SK-N-SH (cell line): ENCODE results near the gene HGS. TPM values are rescaled to one million over a fixed set of nuclear protein-coding genes. Genes with fewer than 3 reads are reported as not detected.

ENCODE experiments used
- CTCF ChIA-PET: fragments of 300-600, 350-600 bp; formaldehyde crosslinking; extraction: SDS; loops from one replicate; lab custom pipeline; 2021; lab: Yijun Ruan, JAX
- POLR2A ChIA-PET: fragments of 350-600 bp; sonication (Branson Sonifier 250); formaldehyde crosslinking; extraction: SDS; loops from one replicate; lab custom pipeline; 2020; ENCODE audit warnings: antibody characterized with exemption, inconsistent platforms; lab: Yijun Ruan, JAX
- DNase-seq: peaks from one replicate; pipeline ENCODE4 v3.0.0; 2012
- H2AFZ ChIP-seq: fragments of 200-600 bp; sonication (generic); 2 replicates; pipeline ENCODE4 v1.8.1; 2016; ENCODE audit warnings: antibody characterized with exemption, mild to moderate bottlenecking, low read depth
- H3F3A ChIP-seq: fragments of 200-600 bp; sonication (generic); replicated peaks from 2 replicates; pipeline ENCODE3; 2016; ENCODE audit warnings: antibody characterized with exemption, mild to moderate bottlenecking; ENCODE audit not compliant: insufficient read depth
- H3K27ac ChIP-seq, 2 experiments: fragments of 200-500 bp in 1 of 2; fragments of 200-600 bp in 1 of 2; sonication (Bioruptor generic) in 1 of 2; sonication (generic), shearing (Covaris generic) in 1 of 2; 2 replicates each; pipeline versions ENCODE4 v1.5.1 to v1.6.1; 2014 to 2016; ENCODE audit warnings: low read depth in 2 of 2, inconsistent platforms in 1 of 2, low read length in 1 of 2, mild to moderate bottlenecking in 1 of 2, mixed read lengths in 1 of 2
- H3K27me3 ChIP-seq: fragments of 200-600 bp; sonication (generic), shearing (Covaris generic); 2 replicates; pipeline ENCODE4 v1.6.1; 2016; ENCODE audit warnings: mixed run types; ENCODE audit not compliant: insufficient read depth
- H3K36me3 ChIP-seq, 2 experiments: fragments of 200-500 bp in 1 of 2; fragments of 200-600 bp in 1 of 2; sonication (Bioruptor generic) in 1 of 2; sonication (generic) in 1 of 2; replicated peaks in 1 of 2; 2 replicates each; pipeline versions ENCODE3 to v1.5.1; 2014 to 2016; ENCODE audit warnings: low read length in 1 of 2, mild to moderate bottlenecking in 1 of 2; ENCODE audit not compliant: insufficient read depth in 2 of 2, control insufficient read depth in 1 of 2
- H3K4me1 ChIP-seq, 2 experiments: fragments of 200-500 bp in 1 of 2; fragments of 200-600 bp in 1 of 2; sonication (Bioruptor generic) in 1 of 2; sonication (generic), shearing (Covaris generic) in 1 of 2; 2 replicates each; pipeline versions ENCODE4 v1.5.1 to v1.6.1; 2014 to 2016; ENCODE audit warnings: low read depth in 1 of 2, low read length in 1 of 2, mixed run types in 1 of 2; ENCODE audit not compliant: insufficient read depth in 2 of 2, control insufficient read depth in 1 of 2
- H3K4me2 ChIP-seq: fragments of 200-600 bp; sonication (generic), shearing (Covaris generic); 2 replicates; pipeline ENCODE4 v1.6.1; 2017; ENCODE audit warnings: mixed run types
- H3K4me3 ChIP-seq, 2 experiments: fragments of 200-500 bp in 1 of 2; fragments of 200-600 bp in 1 of 2; sonication (Bioruptor generic) in 1 of 2; sonication (generic), shearing (Covaris generic) in 1 of 2; 2 replicates each; pipeline versions ENCODE4 v1.5.1 to v1.8.1; 2014 to 2016; ENCODE audit warnings: low read depth in 2 of 2, inconsistent platforms in 1 of 2, low read length in 1 of 2, mild to moderate bottlenecking in 1 of 2, mixed read lengths in 1 of 2, moderate library complexity in 1 of 2
- H3K79me2 ChIP-seq: fragments of 200-600 bp; sonication (generic); 2 replicates; pipeline ENCODE4 v1.8.1; 2017; ENCODE audit warnings: mild to moderate bottlenecking; ENCODE audit not compliant: insufficient read depth
- H3K9ac ChIP-seq: fragments of 200-600 bp; sonication (generic); 2 replicates; pipeline ENCODE4 v1.6.1; 2017; ENCODE audit warnings: mixed run types
- H3K9me2 ChIP-seq: fragments of 200-600 bp; sonication (generic); 2 replicates; pipeline ENCODE4 v1.6.1; 2017; ENCODE audit warnings: mixed run types
- H3K9me3 ChIP-seq: fragments of 200-600 bp; sonication (generic); 2 replicates; pipeline ENCODE4 v1.6.1; 2017; ENCODE audit warnings: mixed run types, mild to moderate bottlenecking, moderate library complexity
- H4K20me1 ChIP-seq: fragments of 200-600 bp; sonication (generic); 2 replicates; pipeline ENCODE4 v1.6.1; 2017; ENCODE audit warnings: mild to moderate bottlenecking, mixed run types; ENCODE audit not compliant: insufficient read depth
- CHD2 ChIP-seq: fragments of 150-350 bp; IDR thresholded peaks from 2 replicates; pipeline ENCODE4 v1.6.1; 2018; ENCODE audit warnings: low read length; ENCODE audit not compliant: partially characterized antibody
- FOSL2 ChIP-seq: IDR thresholded peaks from 2 replicates; pipeline ENCODE4 v1.4.0; 2012; ENCODE audit warnings: low read depth, mild to moderate bottlenecking, moderate library complexity, borderline replicate concordance
- GABPA ChIP-seq: IDR thresholded peaks from 2 replicates; pipeline ENCODE4 v1.4.0; 2012; ENCODE audit warnings: low read depth, mild to moderate bottlenecking
- GATA2 ChIP-seq: sonication (generic); formaldehyde crosslinking; IDR thresholded peaks from 2 replicates; pipeline ENCODE4 v1.5.0; 2020; ENCODE audit warnings: mild to moderate bottlenecking, missing genetic modification reagents
- JUND ChIP-seq: IDR thresholded peaks from 2 replicates; pipeline ENCODE4 v1.4.0; 2012
- MEF2A ChIP-seq: IDR thresholded peaks from 2 replicates; pipeline ENCODE4 v1.4.0; 2012; ENCODE audit warnings: low read depth, borderline replicate concordance
- NFIC ChIP-seq: IDR thresholded peaks from 2 replicates; pipeline ENCODE4 v1.4.0; 2012; ENCODE audit warnings: borderline replicate concordance
- NRF1 ChIP-seq: IDR thresholded peaks from 2 replicates; pipeline ENCODE4 v1.6.1; 2012; ENCODE audit warnings: low read depth, mild to moderate bottlenecking, low read length
- RAD21 ChIP-seq: IDR thresholded peaks from 2 replicates; pipeline ENCODE4 v1.6.1; 2012; ENCODE audit warnings: mild to moderate bottlenecking, low read length
- RCOR1 ChIP-seq: fragments of 150-350 bp; IDR thresholded peaks from 2 replicates; pipeline ENCODE4 v1.6.1; 2017; ENCODE audit warnings: antibody characterized with exemption, low read length
- RFX5 ChIP-seq: IDR thresholded peaks from 2 replicates; pipeline ENCODE4 v1.6.1; 2012; ENCODE audit warnings: mild to moderate bottlenecking, improper control_type of control experiment, low read length
- SIN3A ChIP-seq: IDR thresholded peaks from 2 replicates; pipeline ENCODE4 v1.6.1; 2012; ENCODE audit warnings: low read depth, mild to moderate bottlenecking, low read length, moderate library complexity, borderline replicate concordance
- TCF12 ChIP-seq: IDR thresholded peaks from 2 replicates; pipeline ENCODE4 v1.4.0; 2012
- WGBS: methylation state at CpG from one replicate; pipeline ENCODE4 v1.1.6; 2017; ENCODE audit warnings: low lambda C conversion rate; 5-methylcytosine and 5-hydroxymethylcytosine counted together
- polyA plus RNA-seq, 3 experiments: library from polyadenylated mRNA; depleted of rRNA; stranded (reverse); fragments of >200 nt; gene quantifications; 2 replicates each; pipeline ENCODE4 v1.2.3, GENCODE V29; 2012
- TF ChIP-seq, protein P1 (sequence below): IDR thresholded peaks from 2 replicates; pipeline ENCODE4 v1.4.0; 2012; ENCODE audit warnings: low read depth
- TF ChIP-seq, protein P2 (sequence below): IDR thresholded peaks from 2 replicates; pipeline ENCODE4 v1.6.1; 2012; ENCODE audit warnings: mild to moderate bottlenecking, low read depth, low read length, moderate library complexity
- TF ChIP-seq, protein P3 (sequence below): IDR thresholded peaks from 2 replicates; pipeline ENCODE4 v1.4.0; 2012; ENCODE audit warnings: low read depth, borderline replicate concordance
- TF ChIP-seq, protein P4 (sequence below): fragments of 150-350 bp; IDR thresholded peaks from 2 replicates; pipeline ENCODE4 v1.6.1; 2017; ENCODE audit warnings: antibody characterized with exemption, low read length, low read depth, borderline replicate concordance
- TF ChIP-seq, protein P5 (sequence below): IDR thresholded peaks from 2 replicates; pipeline ENCODE4; 2012

Gene HGS
- polyA plus RNA-seq, 1 of the 3 experiments (the other 2 are of a cell fraction): 192 TPM

DNA sequence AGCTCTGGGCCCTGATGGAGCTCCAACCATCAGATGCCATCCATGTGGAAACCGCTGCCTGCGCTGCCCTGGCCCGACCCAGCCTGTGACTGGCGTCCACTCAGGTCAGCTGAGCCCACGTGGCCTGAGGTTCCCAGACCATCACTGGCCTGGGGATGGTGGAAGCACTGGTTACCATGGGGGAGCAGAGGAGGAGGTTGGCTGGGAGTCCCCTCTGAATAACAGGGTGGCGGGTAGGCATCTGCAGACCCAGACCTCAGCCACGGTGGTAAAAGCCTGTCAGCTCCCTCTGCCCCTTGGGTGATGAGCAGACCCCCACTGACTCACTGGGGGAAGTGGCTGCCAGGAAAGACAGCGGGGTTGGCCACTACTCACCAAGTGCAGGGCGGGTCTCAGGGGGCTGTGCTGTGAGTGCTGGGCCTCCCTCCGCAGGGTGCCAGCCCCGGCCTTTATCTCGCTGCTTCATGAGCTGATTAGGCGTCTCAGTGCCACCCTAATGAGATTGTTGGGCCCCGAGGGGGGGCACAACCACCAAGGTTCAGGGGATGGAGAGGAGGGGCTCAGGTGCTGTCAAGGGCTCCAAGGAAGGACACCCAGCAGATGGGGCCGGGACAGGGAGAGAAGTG, 27.6 kb upstream of the HGS start, which contains the start of gene PDE6G:
PDE6G (minus strand) TSS at position 425 of the 626 bp plus-strand sequence. CDS start 3,237 bp downstream, outside the sequence.
- no peak within 1 kb of the TSS for H2AFZ ChIP-seq
- no peaks in the 10 kb centered on the region for H4K20me1 ChIP-seq
- 83% methylated on average over 15 of the region's 15 CpGs for WGBS
- no peak within 1 kb of the TSS for H3K27ac ChIP-seq
- no peak within 1 kb of the TSS for H3K4me2 ChIP-seq
- H3K4me3 ChIP-seq: no peak within 1 kb of the TSS
- H3K9me3 ChIP-seq: no peaks in the 10 kb centered on the region
- peaks cover 3% of the 10 kb centered on the region for H3F3A ChIP-seq
- TF ChIP-seq NRF1 (no peak), GATA2 (CRISPR knock-in tag) (no peak), SIN3A (no peak), GABPA (no peak), RFX5 (no peak), NFIC (no peak), CHD2 (no peak), TCF12 (no peak), RAD21 (no peak), RCOR1 (no peak), JUND (no peak), FOSL2 (no peak), MEF2A (no peak)
- TF ChIP-seq, protein P1, sequence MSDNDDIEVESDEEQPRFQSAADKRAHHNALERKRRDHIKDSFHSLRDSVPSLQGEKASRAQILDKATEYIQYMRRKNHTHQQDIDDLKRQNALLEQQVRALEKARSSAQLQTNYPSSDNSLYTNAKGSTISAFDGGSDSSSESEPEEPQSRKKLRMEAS: no peak
- TF ChIP-seq, protein P2, sequence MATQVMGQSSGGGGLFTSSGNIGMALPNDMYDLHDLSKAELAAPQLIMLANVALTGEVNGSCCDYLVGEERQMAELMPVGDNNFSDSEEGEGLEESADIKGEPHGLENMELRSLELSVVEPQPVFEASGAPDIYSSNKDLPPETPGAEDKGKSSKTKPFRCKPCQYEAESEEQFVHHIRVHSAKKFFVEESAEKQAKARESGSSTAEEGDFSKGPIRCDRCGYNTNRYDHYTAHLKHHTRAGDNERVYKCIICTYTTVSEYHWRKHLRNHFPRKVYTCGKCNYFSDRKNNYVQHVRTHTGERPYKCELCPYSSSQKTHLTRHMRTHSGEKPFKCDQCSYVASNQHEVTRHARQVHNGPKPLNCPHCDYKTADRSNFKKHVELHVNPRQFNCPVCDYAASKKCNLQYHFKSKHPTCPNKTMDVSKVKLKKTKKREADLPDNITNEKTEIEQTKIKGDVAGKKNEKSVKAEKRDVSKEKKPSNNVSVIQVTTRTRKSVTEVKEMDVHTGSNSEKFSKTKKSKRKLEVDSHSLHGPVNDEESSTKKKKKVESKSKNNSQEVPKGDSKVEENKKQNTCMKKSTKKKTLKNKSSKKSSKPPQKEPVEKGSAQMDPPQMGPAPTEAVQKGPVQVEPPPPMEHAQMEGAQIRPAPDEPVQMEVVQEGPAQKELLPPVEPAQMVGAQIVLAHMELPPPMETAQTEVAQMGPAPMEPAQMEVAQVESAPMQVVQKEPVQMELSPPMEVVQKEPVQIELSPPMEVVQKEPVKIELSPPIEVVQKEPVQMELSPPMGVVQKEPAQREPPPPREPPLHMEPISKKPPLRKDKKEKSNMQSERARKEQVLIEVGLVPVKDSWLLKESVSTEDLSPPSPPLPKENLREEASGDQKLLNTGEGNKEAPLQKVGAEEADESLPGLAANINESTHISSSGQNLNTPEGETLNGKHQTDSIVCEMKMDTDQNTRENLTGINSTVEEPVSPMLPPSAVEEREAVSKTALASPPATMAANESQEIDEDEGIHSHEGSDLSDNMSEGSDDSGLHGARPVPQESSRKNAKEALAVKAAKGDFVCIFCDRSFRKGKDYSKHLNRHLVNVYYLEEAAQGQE: no peak
- TF ChIP-seq, protein P3, sequence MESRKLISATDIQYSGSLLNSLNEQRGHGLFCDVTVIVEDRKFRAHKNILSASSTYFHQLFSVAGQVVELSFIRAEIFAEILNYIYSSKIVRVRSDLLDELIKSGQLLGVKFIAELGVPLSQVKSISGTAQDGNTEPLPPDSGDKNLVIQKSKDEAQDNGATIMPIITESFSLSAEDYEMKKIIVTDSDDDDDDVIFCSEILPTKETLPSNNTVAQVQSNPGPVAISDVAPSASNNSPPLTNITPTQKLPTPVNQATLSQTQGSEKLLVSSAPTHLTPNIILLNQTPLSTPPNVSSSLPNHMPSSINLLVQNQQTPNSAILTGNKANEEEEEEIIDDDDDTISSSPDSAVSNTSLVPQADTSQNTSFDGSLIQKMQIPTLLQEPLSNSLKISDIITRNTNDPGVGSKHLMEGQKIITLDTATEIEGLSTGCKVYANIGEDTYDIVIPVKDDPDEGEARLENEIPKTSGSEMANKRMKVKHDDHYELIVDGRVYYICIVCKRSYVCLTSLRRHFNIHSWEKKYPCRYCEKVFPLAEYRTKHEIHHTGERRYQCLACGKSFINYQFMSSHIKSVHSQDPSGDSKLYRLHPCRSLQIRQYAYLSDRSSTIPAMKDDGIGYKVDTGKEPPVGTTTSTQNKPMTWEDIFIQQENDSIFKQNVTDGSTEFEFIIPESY: no peak
- TF ChIP-seq, protein P4, sequence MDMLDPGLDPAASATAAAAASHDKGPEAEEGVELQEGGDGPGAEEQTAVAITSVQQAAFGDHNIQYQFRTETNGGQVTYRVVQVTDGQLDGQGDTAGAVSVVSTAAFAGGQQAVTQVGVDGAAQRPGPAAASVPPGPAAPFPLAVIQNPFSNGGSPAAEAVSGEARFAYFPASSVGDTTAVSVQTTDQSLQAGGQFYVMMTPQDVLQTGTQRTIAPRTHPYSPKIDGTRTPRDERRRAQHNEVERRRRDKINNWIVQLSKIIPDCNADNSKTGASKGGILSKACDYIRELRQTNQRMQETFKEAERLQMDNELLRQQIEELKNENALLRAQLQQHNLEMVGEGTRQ: no peak
- TF ChIP-seq, protein P5, sequence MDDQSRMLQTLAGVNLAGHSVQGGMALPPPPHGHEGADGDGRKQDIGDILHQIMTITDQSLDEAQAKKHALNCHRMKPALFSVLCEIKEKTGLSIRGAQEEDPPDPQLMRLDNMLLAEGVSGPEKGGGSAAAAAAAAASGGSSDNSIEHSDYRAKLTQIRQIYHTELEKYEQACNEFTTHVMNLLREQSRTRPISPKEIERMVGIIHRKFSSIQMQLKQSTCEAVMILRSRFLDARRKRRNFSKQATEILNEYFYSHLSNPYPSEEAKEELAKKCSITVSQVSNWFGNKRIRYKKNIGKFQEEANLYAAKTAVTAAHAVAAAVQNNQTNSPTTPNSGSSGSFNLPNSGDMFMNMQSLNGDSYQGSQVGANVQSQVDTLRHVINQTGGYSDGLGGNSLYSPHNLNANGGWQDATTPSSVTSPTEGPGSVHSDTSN: no peak
- no peak within 1 kb of the TSS for H3K9ac ChIP-seq
- DNase-seq: no peak
- no peaks in the 10 kb centered on the region for H3K79me2 ChIP-seq
- H3K27me3 ChIP-seq: no peaks in the 10 kb centered on the region
- no peaks in the 10 kb centered on the region for H3K36me3 ChIP-seq
- H3K9me2 ChIP-seq: no peaks in the 10 kb centered on the region
- POLR2A ChIA-PET: interaction anchor here (1.9 kb wide), 1 partner anchor 10 kb away, joined by 7 read pairs; the partner anchor contains the start of genes CCDC137 and OXLD1
- H3K4me1 ChIP-seq: peaks cover 3 to 7% of the 10 kb centered on the region in 2 experiments; a peak in 2 of 4 replicates
- CTCF ChIA-PET: interaction anchor here (0.7 to 1.3 kb wide), 4 partner anchors 9 to 19 kb away, joined by 3 to 4 read pairs (median 4); no protein-coding TSS in a partner anchor
